A673 (cell line): ENCODE results near the gene FRMD4B. TPM values are rescaled to one million over a fixed set of nuclear protein-coding genes. Genes with fewer than 3 reads are reported as not detected.

ENCODE experiments used
- BruUV-seq: library from RNA; stranded (reverse); fragments of 400-500 nt; replicated peaks from 2 replicates; lab custom pipeline; 2021; lab: Mats Ljungman, UMichigan
- CTCF ChIA-PET: fragments of 300-600 bp; sonication (Branson Sonifier 250); formaldehyde crosslinking; loops from one replicate; lab custom pipeline; 2022; ENCODE audit warnings: antibody characterized with exemption; lab: Charles Lee
- POLR2A ChIA-PET: fragments of 300-600 bp; sonication (Branson Sonifier 250); formaldehyde crosslinking; loops from one replicate; lab custom pipeline; 2022; ENCODE audit warnings: antibody characterized with exemption; ENCODE audit not compliant: low non-redundant PET; lab: Charles Lee
- DNase-seq: peaks from one replicate; pipeline ENCODE4 v3.0.0-alpha.2; 2015; ENCODE audit warnings: low spot score
- H3K27ac ChIP-seq: fragments of 200-600 bp; sonication (generic); 2 replicates; pipeline ENCODE4 v1.5.1; 2016; ENCODE audit warnings: mixed run types, low read depth, mild to moderate bottlenecking, mixed read lengths, antibody characterized with exemption, low read length; ENCODE audit not compliant: poor library complexity, severe bottlenecking
- H3K27me3 ChIP-seq: fragments of 200-600 bp; sonication (generic); replicated peaks from 2 replicates; pipeline ENCODE4 v1.6.1; 2017; ENCODE audit warnings: mixed run types, low read depth, mild to moderate bottlenecking, mixed read lengths, antibody characterized with exemption, low read length; ENCODE audit not compliant: insufficient read depth, poor library complexity
- H3K36me3 ChIP-seq: fragments of 200-600 bp; sonication (generic); 2 replicates; pipeline ENCODE4 v1.6.1; 2016; ENCODE audit warnings: mixed run types, mild to moderate bottlenecking, mixed read lengths, antibody characterized with exemption, low read length; ENCODE audit not compliant: insufficient read depth, poor library complexity, severe bottlenecking
- H3K4me1 ChIP-seq: fragments of 200-600 bp; sonication (generic); 2 replicates; pipeline ENCODE4 v1.6.1; 2017; ENCODE audit warnings: mixed run types, mild to moderate bottlenecking, mixed read lengths, antibody characterized with exemption, low read length; ENCODE audit not compliant: insufficient read depth, poor library complexity, severe bottlenecking
- H3K4me3 ChIP-seq: fragments of 200-600 bp; sonication (generic); 2 replicates; pipeline ENCODE4 v1.5.1; 2016; ENCODE audit warnings: low read depth, mixed run types, mild to moderate bottlenecking, mixed read lengths, low read length; ENCODE audit not compliant: poor library complexity, severe bottlenecking
- H3K9me3 ChIP-seq: fragments of 200-600 bp; sonication (generic); 2 replicates; pipeline ENCODE4 v1.6.1; 2016; ENCODE audit warnings: mixed run types, low read depth, mild to moderate bottlenecking, mixed read lengths, antibody characterized with exemption, low read length; ENCODE audit not compliant: poor library complexity, severe bottlenecking
- CTCF ChIP-seq: fragments of 300-800, 200-600 bp; sonication (generic); conservative IDR thresholded peaks from 2 replicates; pipeline ENCODE4 v1.5.1; 2017; ENCODE audit warnings: low read depth, mild to moderate bottlenecking, antibody characterized with exemption, low read length, moderate library complexity, mixed read lengths
- EZH2 ChIP-seq: fragments of 200-600 bp; sonication (generic); IDR thresholded peaks from 2 replicates; pipeline ENCODE4 v1.6.1; 2017; ENCODE audit warnings: borderline replicate concordance, low read depth, mild to moderate bottlenecking, mixed read lengths, antibody characterized with exemption, low read length; ENCODE audit not compliant: poor library complexity, severe bottlenecking
- intact Hi-C: fragments of 100-400 bp; cut with micrococcal nuclease; formaldehyde crosslinking; loops from one replicate; pipeline ENCODE4 v1.10.0; 2022; ENCODE audit not compliant: unreplicated experiment
- total RNA-seq: library from RNA; stranded (reverse); gene quantifications from 2 replicates; pipeline ENCODE4 v1.2.3, GENCODE V29; 2021

Gene FRMD4B
- total RNA-seq, 1 experiment from 2014 or later = 0.21 TPM

- intact Hi-C loops = no loop called here
- H3K9me3 ChIP-seq = no peaks in the 10 kb centered on the region
- no peaks in the 10 kb centered on the region for H3K36me3 ChIP-seq
- H3K27me3 ChIP-seq = no peaks in the 10 kb centered on the region
- no TSS peak for BruUV-seq
- H3K4me3 ChIP-seq = no peak overlapping the region
- no peaks in the 10 kb centered on the region for H3K4me1 ChIP-seq
- POLR2A ChIA-PET = no interaction called here
- TF ChIP-seq EZH2 = no peak
- no peak for TF ChIP-seq CTCF
- DNase-seq = no peak
- no peak overlapping the region for H3K27ac ChIP-seq
- CTCF ChIA-PET = no interaction called here
Measured at GRCh38 chr3:69145688-69146087, 240.2 kb downstream of the FRMD4B start.

- no peak for TF ChIP-seq EZH2
- TF ChIP-seq CTCF = no peak
- POLR2A ChIA-PET = no interaction called here
Measured at GRCh38 chr3:69144631-69145245, 241.2 kb downstream of the FRMD4B start.

GRCh38 chr3:69143612-69144011, 242.3 kb downstream of the FRMD4B start:
- intact Hi-C loops = no loop called here
- CTCF ChIA-PET = no interaction called here
- Histone ChIP-seq H3K36me3 (no peaks in the 10 kb centered on the region), H3K4me3 (no peak overlapping the region), H3K27ac (no peak overlapping the region), H3K27me3 (no peaks in the 10 kb centered on the region), H3K4me1 (no peaks in the 10 kb centered on the region), H3K9me3 (no peaks in the 10 kb centered on the region)
- POLR2A ChIA-PET = no interaction called here
- peak; percentile 11 for DNase-seq
- no TSS peak for BruUV-seq
- TF ChIP-seq CTCF = no peak
- TF ChIP-seq EZH2 = no peak

More at GRCh38 chr3:69144631-69145245, 241.2 kb downstream of the FRMD4B start:
- BruUV-seq = no TSS peak
- Histone ChIP-seq H3K36me3 (no peaks in the 10 kb centered on the region), H3K4me3 (no peak overlapping the region), H3K9me3 (no peaks in the 10 kb centered on the region), H3K27me3 (no peaks in the 10 kb centered on the region), H3K4me1 (no peaks in the 10 kb centered on the region), H3K27ac (no peak overlapping the region)
- DNase-seq = no peak
- CTCF ChIA-PET = no interaction called here
- intact Hi-C loops = no loop called here
